ENCODE results near the gene ARPC5L. TPM values are rescaled to one million over a fixed set of nuclear protein-coding genes. Genes with fewer than 3 reads are reported as not detected.

The ARPC5L gene
- total and polyA plus RNA-seq, 2 of the 13 experiments (the other 11 are each of a cell fraction or from before 2014, with no cell fraction given): 29.9 to 33.8 TPM

DNA sequence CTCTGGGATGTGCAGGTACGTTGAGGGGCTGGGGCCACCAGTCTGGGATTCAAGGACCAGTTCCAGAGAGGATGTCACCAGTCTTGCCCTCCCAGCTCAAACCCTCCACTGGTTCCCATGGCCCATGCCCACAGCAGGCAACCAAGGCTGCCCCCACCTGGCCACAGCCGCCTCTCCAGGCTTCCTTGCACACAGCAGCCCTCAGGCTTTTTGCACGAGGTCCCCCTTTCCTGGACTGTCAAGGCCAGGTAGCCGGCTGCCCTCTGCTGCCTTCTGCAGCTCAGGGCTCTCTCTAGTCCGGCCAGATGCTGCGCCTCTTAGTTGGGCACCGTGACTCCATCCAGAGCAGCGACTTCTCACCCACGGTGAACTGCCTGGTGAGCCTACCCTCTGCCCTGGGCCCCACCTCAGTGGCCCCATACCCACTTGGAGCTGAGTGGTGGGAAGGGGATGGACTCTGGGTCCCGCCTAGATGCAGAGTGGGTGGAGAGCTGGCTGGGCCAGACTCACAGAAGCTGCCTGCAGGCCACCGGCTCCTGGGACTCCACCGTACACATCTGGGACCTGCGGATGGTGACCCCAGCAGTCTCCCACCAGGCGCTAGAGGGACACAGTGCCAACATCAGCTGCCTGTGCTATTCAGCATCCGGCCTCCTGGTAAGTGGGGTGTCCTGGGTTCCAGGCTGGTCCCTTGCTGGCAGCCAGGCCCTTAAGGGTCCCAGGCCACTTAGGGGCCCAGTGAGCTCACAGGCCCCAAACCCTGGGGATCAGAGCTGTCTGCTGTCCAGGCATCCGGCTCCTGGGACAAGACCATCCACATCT, 5.8 kb upstream of the ARPC5L start (continued):
- TF ChIP-seq ZSCAN21 (CRISPR knock-in tag; IDR thresholded peaks at IDR 0.05; ENCODE audit: borderline replicate concordance) (0 out of 2 replicates have a peak, but pooled peaks have one; percentile 23), PAF1 (CRISPR knock-in tag; IDR thresholded peaks at IDR 0.05) (no peak), HMG20A (CRISPR knock-in tag; IDR thresholded peaks at IDR 0.05; ENCODE audit: borderline replicate concordance) (no peak), ZNF256 (CRISPR knock-in tag; conservative IDR thresholded peaks at IDR 0.05) (0 out of 2 replicates have a peak, but pooled peaks have one; percentile 38), MTF2 (CRISPR knock-in tag; IDR thresholded peaks at IDR 0.05; ENCODE audit: borderline replicate concordance) (no peak)
- TF ChIP-seq, protein P1, sequence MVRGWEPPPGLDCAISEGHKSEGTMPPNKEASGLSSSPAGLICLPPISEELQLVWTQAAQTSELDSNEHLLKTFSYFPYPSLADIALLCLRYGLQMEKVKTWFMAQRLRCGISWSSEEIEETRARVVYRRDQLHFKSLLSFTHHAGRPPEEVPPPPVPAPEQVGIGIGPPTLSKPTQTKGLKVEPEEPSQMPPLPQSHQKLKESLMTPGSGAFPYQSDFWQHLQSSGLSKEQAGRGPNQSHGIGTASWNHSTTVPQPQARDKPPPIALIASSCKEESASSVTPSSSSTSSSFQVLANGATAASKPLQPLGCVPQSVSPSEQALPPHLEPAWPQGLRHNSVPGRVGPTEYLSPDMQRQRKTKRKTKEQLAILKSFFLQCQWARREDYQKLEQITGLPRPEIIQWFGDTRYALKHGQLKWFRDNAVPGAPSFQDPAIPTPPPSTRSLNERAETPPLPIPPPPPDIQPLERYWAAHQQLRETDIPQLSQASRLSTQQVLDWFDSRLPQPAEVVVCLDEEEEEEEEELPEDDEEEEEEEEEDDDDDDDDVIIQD (CRISPR knock-in tag; IDR thresholded peaks at IDR 0.05; ENCODE audit: low read depth): no peak
- TF ChIP-seq, protein P2, sequence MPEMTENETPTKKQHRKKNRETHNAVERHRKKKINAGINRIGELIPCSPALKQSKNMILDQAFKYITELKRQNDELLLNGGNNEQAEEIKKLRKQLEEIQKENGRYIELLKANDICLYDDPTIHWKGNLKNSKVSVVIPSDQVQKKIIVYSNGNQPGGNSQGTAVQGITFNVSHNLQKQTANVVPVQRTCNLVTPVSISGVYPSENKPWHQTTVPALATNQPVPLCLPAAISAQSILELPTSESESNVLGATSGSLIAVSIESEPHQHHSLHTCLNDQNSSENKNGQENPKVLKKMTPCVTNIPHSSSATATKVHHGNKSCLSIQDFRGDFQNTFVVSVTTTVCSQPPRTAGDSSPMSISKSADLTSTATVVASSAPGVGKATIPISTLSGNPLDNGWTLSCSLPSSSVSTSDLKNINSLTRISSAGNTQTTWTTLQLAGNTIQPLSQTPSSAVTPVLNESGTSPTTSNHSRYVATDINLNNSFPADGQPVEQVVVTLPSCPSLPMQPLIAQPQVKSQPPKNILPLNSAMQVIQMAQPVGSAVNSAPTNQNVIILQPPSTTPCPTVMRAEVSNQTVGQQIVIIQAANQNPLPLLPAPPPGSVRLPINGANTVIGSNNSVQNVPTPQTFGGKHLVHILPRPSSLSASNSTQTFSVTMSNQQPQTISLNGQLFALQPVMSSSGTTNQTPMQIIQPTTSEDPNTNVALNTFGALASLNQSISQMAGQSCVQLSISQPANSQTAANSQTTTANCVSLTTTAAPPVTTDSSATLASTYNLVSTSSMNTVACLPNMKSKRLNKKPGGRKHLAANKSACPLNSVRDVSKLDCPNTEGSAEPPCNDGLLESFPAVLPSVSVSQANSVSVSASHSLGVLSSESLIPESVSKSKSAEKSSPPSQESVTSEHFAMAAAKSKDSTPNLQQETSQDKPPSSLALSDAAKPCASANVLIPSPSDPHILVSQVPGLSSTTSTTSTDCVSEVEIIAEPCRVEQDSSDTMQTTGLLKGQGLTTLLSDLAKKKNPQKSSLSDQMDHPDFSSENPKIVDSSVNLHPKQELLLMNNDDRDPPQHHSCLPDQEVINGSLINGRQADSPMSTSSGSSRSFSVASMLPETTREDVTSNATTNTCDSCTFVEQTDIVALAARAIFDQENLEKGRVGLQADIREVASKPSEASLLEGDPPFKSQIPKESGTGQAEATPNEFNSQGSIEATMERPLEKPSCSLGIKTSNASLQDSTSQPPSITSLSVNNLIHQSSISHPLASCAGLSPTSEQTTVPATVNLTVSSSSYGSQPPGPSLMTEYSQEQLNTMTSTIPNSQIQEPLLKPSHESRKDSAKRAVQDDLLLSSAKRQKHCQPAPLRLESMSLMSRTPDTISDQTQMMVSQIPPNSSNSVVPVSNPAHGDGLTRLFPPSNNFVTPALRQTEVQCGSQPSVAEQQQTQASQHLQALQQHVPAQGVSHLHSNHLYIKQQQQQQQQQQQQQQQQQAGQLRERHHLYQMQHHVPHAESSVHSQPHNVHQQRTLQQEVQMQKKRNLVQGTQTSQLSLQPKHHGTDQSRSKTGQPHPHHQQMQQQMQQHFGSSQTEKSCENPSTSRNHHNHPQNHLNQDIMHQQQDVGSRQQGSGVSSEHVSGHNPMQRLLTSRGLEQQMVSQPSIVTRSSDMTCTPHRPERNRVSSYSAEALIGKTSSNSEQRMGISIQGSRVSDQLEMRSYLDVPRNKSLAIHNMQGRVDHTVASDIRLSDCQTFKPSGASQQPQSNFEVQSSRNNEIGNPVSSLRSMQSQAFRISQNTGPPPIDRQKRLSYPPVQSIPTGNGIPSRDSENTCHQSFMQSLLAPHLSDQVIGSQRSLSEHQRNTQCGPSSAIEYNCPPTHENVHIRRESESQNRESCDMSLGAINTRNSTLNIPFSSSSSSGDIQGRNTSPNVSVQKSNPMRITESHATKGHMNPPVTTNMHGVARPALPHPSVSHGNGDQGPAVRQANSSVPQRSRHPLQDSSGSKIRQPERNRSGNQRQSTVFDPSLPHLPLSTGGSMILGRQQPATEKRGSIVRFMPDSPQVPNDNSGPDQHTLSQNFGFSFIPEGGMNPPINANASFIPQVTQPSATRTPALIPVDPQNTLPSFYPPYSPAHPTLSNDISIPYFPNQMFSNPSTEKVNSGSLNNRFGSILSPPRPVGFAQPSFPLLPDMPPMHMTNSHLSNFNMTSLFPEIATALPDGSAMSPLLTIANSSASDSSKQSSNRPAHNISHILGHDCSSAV (CRISPR knock-in tag; IDR thresholded peaks at IDR 0.05; ENCODE audit: borderline replicate concordance): no peak
- TF ChIP-seq, protein P3, sequence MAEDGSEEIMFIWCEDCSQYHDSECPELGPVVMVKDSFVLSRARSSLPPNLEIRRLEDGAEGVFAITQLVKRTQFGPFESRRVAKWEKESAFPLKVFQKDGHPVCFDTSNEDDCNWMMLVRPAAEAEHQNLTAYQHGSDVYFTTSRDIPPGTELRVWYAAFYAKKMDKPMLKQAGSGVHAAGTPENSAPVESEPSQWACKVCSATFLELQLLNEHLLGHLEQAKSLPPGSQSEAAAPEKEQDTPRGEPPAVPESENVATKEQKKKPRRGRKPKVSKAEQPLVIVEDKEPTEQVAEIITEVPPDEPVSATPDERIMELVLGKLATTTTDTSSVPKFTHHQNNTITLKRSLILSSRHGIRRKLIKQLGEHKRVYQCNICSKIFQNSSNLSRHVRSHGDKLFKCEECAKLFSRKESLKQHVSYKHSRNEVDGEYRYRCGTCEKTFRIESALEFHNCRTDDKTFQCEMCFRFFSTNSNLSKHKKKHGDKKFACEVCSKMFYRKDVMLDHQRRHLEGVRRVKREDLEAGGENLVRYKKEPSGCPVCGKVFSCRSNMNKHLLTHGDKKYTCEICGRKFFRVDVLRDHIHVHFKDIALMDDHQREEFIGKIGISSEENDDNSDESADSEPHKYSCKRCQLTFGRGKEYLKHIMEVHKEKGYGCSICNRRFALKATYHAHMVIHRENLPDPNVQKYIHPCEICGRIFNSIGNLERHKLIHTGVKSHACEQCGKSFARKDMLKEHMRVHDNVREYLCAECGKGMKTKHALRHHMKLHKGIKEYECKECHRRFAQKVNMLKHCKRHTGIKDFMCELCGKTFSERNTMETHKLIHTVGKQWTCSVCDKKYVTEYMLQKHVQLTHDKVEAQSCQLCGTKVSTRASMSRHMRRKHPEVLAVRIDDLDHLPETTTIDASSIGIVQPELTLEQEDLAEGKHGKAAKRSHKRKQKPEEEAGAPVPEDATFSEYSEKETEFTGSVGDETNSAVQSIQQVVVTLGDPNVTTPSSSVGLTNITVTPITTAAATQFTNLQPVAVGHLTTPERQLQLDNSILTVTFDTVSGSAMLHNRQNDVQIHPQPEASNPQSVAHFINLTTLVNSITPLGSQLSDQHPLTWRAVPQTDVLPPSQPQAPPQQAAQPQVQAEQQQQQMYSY (CRISPR knock-in tag; IDR thresholded peaks at IDR 0.05): no peak
- TF ChIP-seq, protein P4, sequence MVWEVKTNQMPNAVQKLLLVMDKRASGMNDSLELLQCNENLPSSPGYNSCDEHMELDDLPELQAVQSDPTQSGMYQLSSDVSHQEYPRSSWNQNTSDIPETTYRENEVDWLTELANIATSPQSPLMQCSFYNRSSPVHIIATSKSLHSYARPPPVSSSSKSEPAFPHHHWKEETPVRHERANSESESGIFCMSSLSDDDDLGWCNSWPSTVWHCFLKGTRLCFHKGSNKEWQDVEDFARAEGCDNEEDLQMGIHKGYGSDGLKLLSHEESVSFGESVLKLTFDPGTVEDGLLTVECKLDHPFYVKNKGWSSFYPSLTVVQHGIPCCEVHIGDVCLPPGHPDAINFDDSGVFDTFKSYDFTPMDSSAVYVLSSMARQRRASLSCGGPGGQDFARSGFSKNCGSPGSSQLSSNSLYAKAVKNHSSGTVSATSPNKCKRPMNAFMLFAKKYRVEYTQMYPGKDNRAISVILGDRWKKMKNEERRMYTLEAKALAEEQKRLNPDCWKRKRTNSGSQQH (CRISPR knock-in tag; IDR thresholded peaks at IDR 0.05; ENCODE audit: low read depth): no peak
- TF ChIP-seq, protein P5, sequence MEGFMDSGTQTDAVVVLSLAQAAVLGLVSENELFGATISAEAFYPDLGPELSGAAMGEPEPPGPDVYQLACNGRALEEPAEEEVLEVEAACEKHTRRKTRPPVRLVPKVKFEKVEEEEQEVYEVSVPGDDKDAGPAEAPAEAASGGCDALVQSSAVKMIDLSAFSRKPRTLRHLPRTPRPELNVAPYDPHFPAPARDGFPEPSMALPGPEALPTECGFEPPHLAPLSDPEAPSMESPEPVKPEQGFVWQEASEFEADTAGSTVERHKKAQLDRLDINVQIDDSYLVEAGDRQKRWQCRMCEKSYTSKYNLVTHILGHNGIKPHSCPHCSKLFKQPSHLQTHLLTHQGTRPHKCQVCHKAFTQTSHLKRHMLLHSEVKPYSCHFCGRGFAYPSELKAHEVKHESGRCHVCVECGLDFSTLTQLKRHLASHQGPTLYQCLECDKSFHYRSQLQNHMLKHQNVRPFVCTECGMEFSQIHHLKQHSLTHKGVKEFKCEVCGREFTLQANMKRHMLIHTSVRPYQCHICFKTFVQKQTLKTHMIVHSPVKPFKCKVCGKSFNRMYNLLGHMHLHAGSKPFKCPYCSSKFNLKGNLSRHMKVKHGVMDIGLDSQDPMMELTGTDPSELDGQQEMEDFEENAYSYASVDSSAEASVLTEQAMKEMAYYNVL (CRISPR knock-in tag; IDR thresholded peaks at IDR 0.05; ENCODE audit: borderline replicate concordance): peak; percentile 69; the same call in 1 of the 2 replicates
